ENCODE results near the gene RFT1.

RFT1 gene

GRCh38 chr3:53147903-53148400 lies 17.7 kb upstream of the RFT1 start:
- FAIRE-seq, result no peak

GRCh38 chr3:53147151-53147902 lies 17.1 kb upstream of the RFT1 start:
- FAIRE-seq, result no peak

- FAIRE-seq, result no peak
Measured at GRCh38 chr3:53146319-53146891, 16.2 kb upstream of the RFT1 start.

- FAIRE-seq, result no peak
Measured at GRCh38 chr3:53145713-53146080, 15.5 kb upstream of the RFT1 start.

- no peak for FAIRE-seq
Measured at GRCh38 chr3:53144862-53145712, 14.9 kb upstream of the RFT1 start.

GRCh38 chr3:53144446-53144845 lies 14.2 kb upstream of the RFT1 start:
- no peak for FAIRE-seq

- FAIRE-seq, result no peak
Measured at GRCh38 chr3:53142986-53143385, 12.8 kb upstream of the RFT1 start.

- FAIRE-seq, result no peak
Measured at GRCh38 chr3:53140847-53141845, 10.9 kb upstream of the RFT1 start.

GRCh38 chr3:53139906-53140846 lies 9.9 kb upstream of the RFT1 start:
- no peak for FAIRE-seq

- FAIRE-seq, result no peak
Measured at GRCh38 chr3:53137835-53138446, 7.7 kb upstream of the RFT1 start.

DNA sequence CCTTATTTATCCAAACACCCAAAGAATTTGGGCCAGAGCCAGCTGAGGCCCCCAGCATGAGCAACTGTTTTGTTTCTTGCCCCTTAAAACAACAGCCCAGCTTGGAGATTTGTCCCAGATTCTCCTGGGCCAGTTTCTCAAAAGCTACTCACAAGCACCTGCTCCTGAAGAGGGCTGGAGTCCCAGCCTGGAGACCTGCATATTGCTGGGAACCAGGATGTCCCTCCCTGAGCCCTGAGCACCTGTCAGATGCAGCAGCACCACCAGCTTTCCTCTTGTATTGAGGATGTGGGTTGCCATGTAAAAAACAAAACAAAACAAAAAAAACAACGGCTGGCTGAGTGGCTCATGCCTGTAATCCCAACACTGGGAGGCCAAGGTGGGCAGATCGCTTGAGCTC lies 7.0 kb upstream of the RFT1 start:
- FAIRE-seq, result no peak

DNA sequence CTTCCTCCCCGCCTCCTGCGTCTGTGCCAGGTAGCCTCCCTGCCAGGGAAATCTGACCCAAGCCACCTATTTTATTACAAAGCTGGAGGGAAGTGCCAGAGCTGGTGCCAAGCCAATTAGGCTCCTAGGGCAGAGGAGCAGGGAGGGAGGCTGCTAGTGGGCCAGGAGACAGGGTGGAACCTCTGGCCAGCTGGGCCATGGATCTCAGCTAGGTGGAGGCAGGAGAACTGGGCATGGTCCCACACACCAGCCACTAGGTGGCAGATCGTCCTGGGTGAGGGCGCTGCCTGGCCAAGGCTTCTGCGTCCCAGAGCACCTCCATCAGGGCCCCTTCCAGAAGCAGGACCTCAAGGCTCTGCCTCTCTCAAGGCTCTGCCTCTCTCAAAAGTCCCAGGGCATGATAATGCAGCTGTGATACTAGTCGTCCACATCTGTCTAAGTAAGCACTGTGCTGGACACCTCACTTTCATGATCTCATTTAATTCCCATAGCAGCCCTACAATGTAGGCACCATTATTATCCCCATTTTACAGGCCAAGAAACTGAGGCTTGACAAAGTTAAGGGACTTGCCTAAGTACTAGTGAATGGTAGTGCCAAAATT lies 4.5 kb upstream of the RFT1 start:
- no peak for FAIRE-seq

DNA sequence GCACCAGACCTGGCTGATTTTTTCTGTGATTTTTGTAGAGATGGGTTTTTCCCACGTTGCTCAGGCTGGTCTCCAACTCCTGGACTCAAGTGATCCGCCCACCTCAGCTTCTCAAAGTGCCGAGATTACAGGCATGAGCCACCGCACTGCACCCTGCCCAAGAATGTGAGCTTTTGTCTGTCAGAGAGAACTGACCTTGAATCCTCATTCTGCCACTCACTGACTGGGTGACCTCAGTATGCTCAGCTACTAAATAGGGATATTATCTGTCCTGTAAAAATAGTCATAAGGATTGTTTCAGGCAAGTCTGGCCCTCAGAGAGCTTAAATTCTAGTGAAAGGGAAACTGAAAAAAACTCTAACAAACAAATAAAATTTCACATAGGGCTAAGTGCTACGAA lies 2.1 kb upstream of the RFT1 start:
- FAIRE-seq, result no peak

GRCh38 chr3:53131096-53131495 lies 861 bp upstream of the RFT1 start:
- no peak for FAIRE-seq

DNA sequence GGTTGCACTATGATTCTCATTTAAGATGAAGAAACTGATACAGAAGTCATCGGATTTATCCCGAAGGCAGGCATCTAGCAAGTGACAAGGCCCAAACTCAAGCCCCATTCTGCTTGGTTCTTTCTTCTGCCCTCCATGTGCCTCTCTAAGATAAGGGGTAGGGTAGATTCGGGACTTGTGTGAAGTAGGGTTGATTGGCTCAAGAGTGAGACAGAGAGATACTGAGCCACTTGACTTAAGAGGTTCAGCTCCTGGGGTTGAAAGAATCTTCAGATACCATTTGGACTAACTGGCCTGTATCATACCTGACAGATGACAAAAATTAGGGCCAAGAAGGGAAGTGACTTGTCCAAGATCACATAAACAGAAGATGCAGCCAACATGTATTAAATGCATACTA lies 891 bp downstream of the RFT1 start:
- FAIRE-seq, result no peak

DNA sequence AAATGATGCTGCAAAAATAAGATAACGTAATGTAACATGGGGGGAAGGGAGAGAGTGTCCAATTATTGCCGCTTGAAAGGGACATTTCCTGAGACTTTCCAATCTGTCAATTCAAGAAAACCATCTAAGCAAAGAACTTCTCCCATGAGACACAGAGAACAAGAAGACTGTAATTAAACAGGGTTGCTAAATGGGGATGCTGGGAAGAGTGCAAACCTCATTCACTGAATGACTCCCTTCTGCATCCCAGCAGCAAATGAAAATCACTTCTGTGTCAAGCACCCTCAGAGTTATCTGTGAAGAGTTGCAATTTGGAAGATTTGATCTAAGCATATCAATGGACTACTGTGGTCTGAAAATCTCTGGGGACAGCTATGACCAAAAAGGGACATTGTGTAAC lies 3.6 kb downstream of the RFT1 start:
- no peak for FAIRE-seq

GRCh38 chr3:53123953-53124352 lies 6.3 kb downstream of the RFT1 start:
- no peak for FAIRE-seq

DNA sequence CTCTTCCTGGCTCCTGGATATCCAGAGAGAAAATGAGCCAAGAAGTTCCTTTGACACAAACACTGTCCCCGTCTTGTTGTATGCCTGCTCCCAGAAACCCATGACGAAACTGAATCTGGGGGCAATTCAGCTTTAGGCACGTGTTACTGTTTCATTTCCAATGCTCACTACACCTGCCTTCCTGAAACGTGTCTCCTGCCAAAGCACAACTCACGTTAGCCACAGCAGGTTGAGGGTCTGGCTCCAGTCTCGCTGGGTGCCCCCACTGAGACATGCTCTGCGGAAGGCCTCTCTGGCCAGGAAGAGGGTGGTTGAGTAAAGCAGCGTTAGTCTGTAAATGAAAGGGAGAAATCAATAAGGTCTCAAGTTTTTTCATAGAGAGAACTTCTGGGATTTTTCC lies 6.7 kb downstream of the RFT1 start:
- no peak for FAIRE-seq

DNA sequence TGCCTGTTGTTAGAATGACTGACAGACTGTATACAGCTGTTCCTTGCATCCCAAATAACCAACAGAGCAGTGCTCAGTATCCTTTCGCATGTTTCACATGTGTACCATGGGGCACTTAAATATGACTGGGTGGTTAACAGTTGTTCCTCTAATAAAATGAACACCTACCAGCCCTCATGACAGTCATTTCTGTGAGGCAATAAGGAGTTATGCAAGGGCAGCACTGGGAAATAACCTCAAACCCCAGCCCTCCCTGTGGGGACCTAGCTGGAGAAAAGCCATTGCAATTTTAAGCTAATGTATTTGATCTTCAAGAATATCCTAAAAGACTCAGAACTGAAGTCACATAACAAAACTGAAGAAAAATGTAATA lies 7.3 kb downstream of the RFT1 start:
- no peak for FAIRE-seq

DNA sequence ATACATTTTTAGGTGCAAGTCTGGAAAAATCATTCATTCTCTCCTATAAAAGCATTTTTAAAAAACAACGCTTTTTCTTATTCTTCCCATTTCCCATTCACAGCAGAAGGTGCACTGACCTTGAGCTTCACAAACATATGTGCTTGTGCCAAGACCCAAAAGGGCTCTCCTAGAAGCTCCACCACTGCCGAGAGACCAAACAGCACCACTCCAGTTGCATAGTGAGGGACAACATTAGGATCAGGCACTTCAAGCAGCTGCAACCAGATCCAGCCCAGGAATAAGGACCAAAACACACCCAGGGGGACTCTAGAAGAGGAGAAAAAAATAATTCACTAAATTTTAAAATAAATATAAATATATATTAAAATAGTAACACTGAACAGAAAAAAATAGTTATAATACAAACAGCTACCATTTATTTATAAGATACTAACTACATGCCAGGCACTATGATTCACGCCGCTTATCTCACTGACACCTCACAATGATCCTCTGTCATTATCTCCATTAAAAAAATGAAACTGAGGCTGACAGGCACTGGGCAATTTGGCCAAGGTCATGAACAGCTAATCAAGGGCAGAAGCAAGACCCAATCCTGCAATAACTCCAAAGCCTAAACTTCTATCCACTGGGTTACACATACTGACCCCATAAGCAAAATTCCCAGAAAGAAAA lies 7.8 kb downstream of the RFT1 start:
- FAIRE-seq, result no peak
